HG02678 (cell line): ENCODE measurements around the gene BMP7.

Experiments used
- ATAC-seq: cut with Tn5 transposase; IDR thresholded peaks from one replicate; pipeline ENCODE4 v1.9.1; 2021; ENCODE audit warnings: mild to moderate bottlenecking, moderate library complexity; ENCODE audit not compliant: unreplicated experiment

BMP7 gene

GRCh38 chr20:57134804-57135203, 131.6 kb downstream of the BMP7 start:
- ATAC-seq, result no peak

GRCh38 chr20:57133926-57134650, 132.4 kb downstream of the BMP7 start:
- no peak for ATAC-seq

- no peak for ATAC-seq
These were observed 134.6 kb downstream of the BMP7 start for GRCh38 chr20:57131601-57132391.

- ATAC-seq, result no peak
These were observed 135.4 kb downstream of the BMP7 start for GRCh38 chr20:57131077-57131476.

GRCh38 chr20:57130160-57130772, 136.2 kb downstream of the BMP7 start:
- ATAC-seq, result no peak

DNA sequence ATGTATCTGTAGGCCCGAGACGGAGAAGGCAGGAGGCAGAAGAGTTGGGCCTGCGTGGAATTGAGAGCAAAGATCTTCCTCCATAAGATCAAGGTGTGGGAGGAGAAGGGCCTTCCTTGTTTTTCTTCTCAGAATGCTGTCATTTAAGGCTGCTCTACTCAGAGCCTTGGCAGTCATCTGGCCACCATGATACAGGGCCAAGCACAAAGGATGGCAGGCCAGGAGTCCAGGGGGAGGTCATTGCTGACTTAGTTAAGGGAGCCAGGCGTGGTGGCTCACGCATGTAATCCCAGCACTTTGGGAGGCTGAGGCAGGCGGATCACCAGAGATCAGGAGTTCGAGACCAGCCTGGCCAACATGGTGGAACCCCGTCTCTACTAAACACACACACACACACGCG, 137.1 kb downstream of the BMP7 start:
- no peak for ATAC-seq

DNA sequence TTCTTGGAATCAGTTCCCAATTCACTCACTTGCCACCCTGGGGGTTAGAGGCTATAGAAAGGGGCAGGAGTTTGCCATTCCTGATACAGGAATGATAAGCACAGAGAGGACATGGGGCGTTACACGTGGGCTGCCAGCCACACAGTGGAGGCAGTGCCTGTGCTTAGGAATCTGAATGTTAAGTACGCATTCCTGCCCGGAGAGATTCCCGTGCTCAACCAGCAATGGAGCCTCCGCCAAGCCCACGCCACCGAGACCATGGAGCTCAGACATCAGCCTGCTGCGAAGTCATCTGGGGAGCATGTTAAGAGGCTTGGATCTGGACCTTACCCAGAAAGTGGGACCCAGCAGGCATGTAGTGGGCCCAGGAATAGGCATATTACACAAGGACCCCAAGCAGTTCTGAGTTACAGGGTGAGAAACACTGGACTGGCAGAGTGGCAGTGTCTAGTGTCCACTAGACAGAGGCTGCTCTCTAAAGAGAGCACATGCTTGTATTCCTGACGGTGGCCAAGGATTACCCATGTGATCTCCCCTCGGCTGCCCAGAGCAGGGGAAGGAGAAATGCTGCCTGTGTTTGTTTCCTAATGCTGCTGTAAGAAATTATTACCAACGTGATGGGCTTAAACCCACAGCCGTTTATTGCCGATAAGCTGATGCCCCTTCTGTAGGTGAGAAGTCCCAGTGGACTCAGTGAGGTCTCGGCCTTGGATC, 138.2 kb downstream of the BMP7 start:
- ATAC-seq, result no peak

DNA sequence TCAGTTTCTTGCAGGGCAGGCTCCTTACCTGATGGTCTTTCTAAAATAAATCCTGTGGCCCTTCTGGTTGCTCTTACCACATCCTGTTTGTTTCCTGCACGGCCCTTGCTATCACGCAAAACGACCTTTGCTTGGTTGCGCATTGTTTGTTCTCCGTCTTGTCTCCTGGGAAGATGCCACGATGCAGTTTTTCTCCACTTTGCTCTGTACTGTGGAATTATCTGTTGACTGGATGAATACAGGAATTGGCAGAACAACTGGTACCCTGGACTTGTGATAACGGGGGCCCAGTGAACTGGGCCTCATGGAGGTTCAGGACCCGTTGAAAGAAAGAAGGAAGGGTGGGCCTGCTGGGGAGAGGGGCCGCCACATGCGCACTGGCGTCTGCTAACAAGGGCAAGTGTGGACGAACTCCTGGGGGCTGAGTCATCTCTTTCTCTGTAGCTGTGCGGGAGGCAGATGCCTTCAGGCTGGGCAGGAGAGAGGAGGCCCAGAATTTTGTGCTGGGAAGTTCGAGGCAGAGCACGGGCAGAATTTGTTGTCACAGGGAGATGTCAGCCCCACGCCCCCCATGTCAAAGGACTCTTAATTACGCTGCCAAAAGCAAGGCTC, 139.9 kb downstream of the BMP7 start:
- ATAC-seq, result no peak

GRCh38 chr20:57124800-57125517, 141.5 kb downstream of the BMP7 start:
- no peak for ATAC-seq

DNA sequence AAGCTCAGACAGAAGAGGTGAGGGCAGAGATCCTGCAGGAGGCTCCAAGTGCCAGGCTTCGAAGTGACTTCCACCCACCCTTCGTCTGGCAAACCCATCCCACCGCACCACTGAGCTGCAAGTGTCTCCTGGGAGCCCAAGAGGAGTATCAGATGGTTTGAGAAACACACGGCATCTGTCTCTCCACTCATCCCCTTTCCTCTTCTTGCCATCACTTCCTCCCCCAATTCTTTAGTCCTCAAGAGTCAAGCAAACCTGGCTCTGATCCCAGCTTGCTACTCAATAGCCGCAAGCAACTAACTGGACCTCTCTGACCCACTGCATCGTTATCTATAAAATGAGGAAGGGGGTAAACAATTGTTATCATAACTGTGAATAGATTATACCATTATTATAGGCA, 142.1 kb downstream of the BMP7 start:
- no peak for ATAC-seq

GRCh38 chr20:57123504-57123903, 142.9 kb downstream of the BMP7 start:
- no peak for ATAC-seq

DNA sequence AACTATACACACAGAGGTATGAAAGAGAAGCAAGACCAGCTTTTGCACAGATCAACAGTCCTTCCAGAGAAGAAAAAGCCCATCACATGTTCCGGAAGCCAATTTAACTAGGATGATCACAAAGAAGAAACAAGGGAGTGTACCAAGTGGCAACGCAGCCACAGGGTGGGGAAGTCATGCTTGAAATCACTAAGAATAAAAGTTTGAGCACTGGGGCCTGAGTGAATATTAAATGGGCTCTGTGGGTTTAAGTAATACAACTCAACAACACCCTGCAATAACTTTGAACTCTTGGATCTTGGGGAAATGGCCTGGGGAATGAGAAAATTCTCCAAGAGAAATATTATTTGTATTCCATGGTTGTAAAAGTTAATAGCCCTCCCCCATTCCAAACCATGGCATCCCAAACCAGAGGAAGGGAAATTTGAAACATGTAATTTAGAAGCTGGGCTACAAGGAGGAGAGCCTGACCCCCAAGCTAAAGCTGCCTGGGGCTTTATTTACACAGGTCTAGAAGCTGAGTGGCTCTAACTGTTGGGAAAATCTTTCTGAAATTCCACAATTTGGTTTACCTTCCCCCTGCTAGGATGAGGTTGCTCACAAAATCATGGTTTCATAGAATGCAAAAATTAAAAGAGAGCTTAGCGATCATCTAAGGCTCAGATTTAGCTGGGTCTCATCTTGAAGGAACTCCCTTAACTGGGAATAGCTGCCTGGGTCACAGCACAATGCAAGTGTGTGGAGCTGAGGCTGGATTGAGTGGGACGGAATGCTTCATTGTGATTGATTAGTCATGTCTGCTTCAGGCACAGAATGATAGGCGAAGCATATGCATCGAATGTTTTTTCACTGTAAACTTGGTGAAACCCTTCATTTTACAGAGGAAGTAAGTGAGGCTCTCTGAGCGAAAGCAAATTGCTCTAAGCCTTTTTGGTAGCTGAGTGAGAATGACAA, 143.6 kb downstream of the BMP7 start:
- ATAC-seq, result no peak

DNA sequence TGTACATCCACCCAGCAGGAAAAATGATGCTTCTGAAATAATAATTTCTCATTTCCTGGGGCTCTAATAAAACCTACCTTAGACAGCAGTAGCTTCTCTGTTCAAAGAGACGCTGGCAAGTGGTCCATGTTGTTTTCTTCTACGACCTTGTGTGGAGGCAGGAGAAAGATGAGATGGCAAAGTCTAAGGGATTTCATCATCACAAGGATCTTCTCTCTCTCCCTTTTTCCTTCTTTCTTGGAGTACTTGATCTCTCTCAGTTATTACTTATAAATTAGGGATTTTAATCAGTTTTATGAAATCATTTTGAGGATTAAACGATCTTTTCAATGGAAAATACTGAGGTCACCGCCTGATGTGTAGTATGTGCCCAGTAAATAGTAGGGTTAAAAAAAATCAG, 147.5 kb downstream of the BMP7 start:
- ATAC-seq, result no peak
